ENCODE data around the gene TEX10.

Gene TEX10

DNA sequence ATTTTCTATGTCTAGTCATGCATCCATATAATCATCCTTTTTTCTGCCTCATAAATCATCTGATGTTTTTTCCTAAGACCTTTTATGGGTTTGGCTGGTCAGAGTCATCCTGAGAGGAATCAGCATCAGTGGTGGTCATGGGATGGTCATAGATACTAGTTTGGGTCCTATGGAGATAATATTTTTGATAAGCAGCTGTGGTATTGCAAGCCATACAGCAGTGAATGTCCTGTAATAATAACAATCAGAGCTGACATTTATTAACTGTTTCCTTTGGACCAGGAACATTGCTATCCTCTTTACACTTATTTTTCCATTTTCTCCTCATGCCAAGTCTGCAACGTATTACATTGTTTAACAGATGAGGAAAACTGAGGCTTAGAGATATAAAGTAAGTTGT, 83.1 kb downstream of the TEX10 start:
- CTCF ChIA-PET, result interaction anchor here (1.6 kb wide), 1 partner anchor 11 kb away, joined by 6 read pairs; no protein-coding TSS in a partner anchor

GRCh38 chr9:100268271-100268670, 84.5 kb downstream of the TEX10 start:
- ChIA-PET CTCF (interaction anchor here (1.6 kb wide), 1 partner anchor 12 kb away, joined by 6 read pairs; no protein-coding TSS in a partner anchor), POLR2A (no interaction called here)
- TF ChIP-seq, protein P1, sequence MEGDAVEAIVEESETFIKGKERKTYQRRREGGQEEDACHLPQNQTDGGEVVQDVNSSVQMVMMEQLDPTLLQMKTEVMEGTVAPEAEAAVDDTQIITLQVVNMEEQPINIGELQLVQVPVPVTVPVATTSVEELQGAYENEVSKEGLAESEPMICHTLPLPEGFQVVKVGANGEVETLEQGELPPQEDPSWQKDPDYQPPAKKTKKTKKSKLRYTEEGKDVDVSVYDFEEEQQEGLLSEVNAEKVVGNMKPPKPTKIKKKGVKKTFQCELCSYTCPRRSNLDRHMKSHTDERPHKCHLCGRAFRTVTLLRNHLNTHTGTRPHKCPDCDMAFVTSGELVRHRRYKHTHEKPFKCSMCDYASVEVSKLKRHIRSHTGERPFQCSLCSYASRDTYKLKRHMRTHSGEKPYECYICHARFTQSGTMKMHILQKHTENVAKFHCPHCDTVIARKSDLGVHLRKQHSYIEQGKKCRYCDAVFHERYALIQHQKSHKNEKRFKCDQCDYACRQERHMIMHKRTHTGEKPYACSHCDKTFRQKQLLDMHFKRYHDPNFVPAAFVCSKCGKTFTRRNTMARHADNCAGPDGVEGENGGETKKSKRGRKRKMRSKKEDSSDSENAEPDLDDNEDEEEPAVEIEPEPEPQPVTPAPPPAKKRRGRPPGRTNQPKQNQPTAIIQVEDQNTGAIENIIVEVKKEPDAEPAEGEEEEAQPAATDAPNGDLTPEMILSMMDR (IDR thresholded peaks at IDR 0.05; ENCODE audit: control extremely low read depth, extremely low read depth, low read depth, missing control alignments), result no peak
- DNase-seq (ENCODE audit: extremely low spot score), result no peak

More for the DNA sequence above, 83.1 kb downstream of the TEX10 start:
- TF ChIP-seq, protein P1 (IDR thresholded peaks at IDR 0.05; ENCODE audit: control extremely low read depth, extremely low read depth, low read depth, missing control alignments), result no peak
- POLR2A ChIA-PET, result no interaction called here
- no peak for DNase-seq (ENCODE audit: extremely low spot score)

- CTCF ChIA-PET, result no interaction called here
- DNase-seq (ENCODE audit: extremely low spot score), result no peak
- POLR2A ChIA-PET, result no interaction called here
- TF ChIP-seq, protein P1 (IDR thresholded peaks at IDR 0.05; ENCODE audit: control extremely low read depth, extremely low read depth, low read depth, missing control alignments), result no peak
Observed at GRCh38 chr9:100267211-100267610, 85.5 kb downstream of the TEX10 start.
